HepG2 (cell line): Measurements from ENCODE around the gene PCBP1. TPM values are rescaled to one million over a fixed set of nuclear protein-coding genes. Genes with fewer than 3 reads are reported as not detected.

Experiments
- ATF7-NPFF ChIP-seq: sonication (generic); formaldehyde crosslinking; IDR thresholded peaks from 2 replicates; pipeline ENCODE4 v1.8.1; 2023; ENCODE audit warnings: mild to moderate bottlenecking, low read depth, missing genetic modification reagents, moderate library complexity
- CEBPG ChIP-seq: IDR thresholded peaks from 2 replicates; pipeline ENCODE4 v1.6.1; 2016
- DNMT3B ChIP-seq: conservative IDR thresholded peaks from 2 replicates; pipeline ENCODE4 v1.6.1; 2016; ENCODE audit warnings: missing biosample characterization, control low read depth
- EED ChIP-seq: sonication (generic); formaldehyde crosslinking; IDR thresholded peaks from 2 replicates; pipeline ENCODE4 v1.5.0; 2020; ENCODE audit warnings: mild to moderate bottlenecking, missing genetic modification reagents
- EHMT2 ChIP-seq: fragments of 200-600 bp; sonication (generic); IDR thresholded peaks from 2 replicates; pipeline ENCODE4 v1.7.0; 2017; ENCODE audit warnings: antibody characterized with exemption, low read depth, low read length, borderline replicate concordance
- KAT7 ChIP-seq: IDR thresholded peaks from 2 replicates; pipeline ENCODE4 v1.6.1; 2018; ENCODE audit warnings: borderline replicate concordance, missing compliant biosample characterization
- MAF1 ChIP-seq: sonication (generic); formaldehyde crosslinking; IDR thresholded peaks from 2 replicates; pipeline ENCODE4 v1.5.0; 2020; ENCODE audit warnings: missing genetic modification reagents, borderline replicate concordance
- MAFF ChIP-seq: IDR thresholded peaks from 2 replicates; pipeline ENCODE4 v1.6.1; 2011; ENCODE audit warnings: low read depth, low read length, improper control_type of control experiment
- MTF2 ChIP-seq: sonication (generic); formaldehyde crosslinking; IDR thresholded peaks from 2 replicates; pipeline ENCODE4 v1.5.0; 2020; ENCODE audit warnings: missing genetic modification reagents, borderline replicate concordance
- MYC ChIP-seq: sonication (generic); formaldehyde crosslinking; IDR thresholded peaks from 2 replicates; pipeline ENCODE4 v1.9.0; 2021; ENCODE audit warnings: missing genetic modification reagents, borderline replicate concordance
- NFE2L2 ChIP-seq: fragments of 150-350 bp; IDR thresholded peaks from 2 replicates; pipeline ENCODE4 v1.6.1; 2014; ENCODE audit warnings: low read length
- PREB ChIP-seq: sonication (generic); formaldehyde crosslinking; IDR thresholded peaks from 2 replicates; pipeline ENCODE4 v1.4.0; 2020; ENCODE audit warnings: missing genetic modification reagents
- SALL2 ChIP-seq: sonication (generic); formaldehyde crosslinking; IDR thresholded peaks from 2 replicates; pipeline ENCODE4 v1.8.1; 2023; ENCODE audit warnings: mild to moderate bottlenecking, missing genetic modification reagents, inconsistent platforms
- TFE3 ChIP-seq: IDR thresholded peaks from 2 replicates; pipeline ENCODE4 v1.6.1; 2016
- THRA ChIP-seq: sonication (generic); formaldehyde crosslinking; IDR thresholded peaks from 2 replicates; pipeline ENCODE4 v1.4.0; 2020; ENCODE audit warnings: missing genetic modification reagents, borderline replicate concordance
- ZBTB20 ChIP-seq: sonication (generic); formaldehyde crosslinking; IDR thresholded peaks from 2 replicates; pipeline ENCODE4 v1.8.1; 2023; ENCODE audit warnings: missing genetic modification reagents, low read depth, mild to moderate bottlenecking, borderline replicate concordance
- ZBTB46 ChIP-seq: sonication (generic); formaldehyde crosslinking; IDR thresholded peaks from 2 replicates; pipeline ENCODE4 v1.4.0; 2020; ENCODE audit warnings: mild to moderate bottlenecking, missing genetic modification reagents, borderline replicate concordance
- ZFP37 ChIP-seq: sonication (generic); formaldehyde crosslinking; IDR thresholded peaks from 2 replicates; pipeline ENCODE4 v1.4.0; 2020; ENCODE audit warnings: missing genetic modification reagents, borderline replicate concordance
- ZMAT5 ChIP-seq: sonication (generic); formaldehyde crosslinking; IDR thresholded peaks from 2 replicates; pipeline ENCODE4 v1.5.0; 2020; ENCODE audit warnings: mild to moderate bottlenecking, low read depth, missing genetic modification reagents, borderline replicate concordance
- ZNF34 ChIP-seq: sonication (generic); formaldehyde crosslinking; IDR thresholded peaks from 2 replicates; pipeline ENCODE4 v1.4.0; 2020; ENCODE audit warnings: mild to moderate bottlenecking, missing genetic modification reagents, borderline replicate concordance
- ZNF431 ChIP-seq: sonication (generic); formaldehyde crosslinking; IDR thresholded peaks from 2 replicates; pipeline ENCODE4 v1.9.0; 2022; ENCODE audit warnings: missing genetic modification reagents, low read depth, mild to moderate bottlenecking, borderline replicate concordance
- ZNF44 ChIP-seq: sonication (generic); formaldehyde crosslinking; IDR thresholded peaks from 2 replicates; pipeline ENCODE4 v1.5.1; 2020; ENCODE audit warnings: mild to moderate bottlenecking, missing genetic modification reagents
- ZNF556 ChIP-seq: sonication (generic); formaldehyde crosslinking; IDR thresholded peaks from 2 replicates; pipeline ENCODE4 v1.4.0; 2020; ENCODE audit warnings: mild to moderate bottlenecking, missing genetic modification reagents, borderline replicate concordance
- ZNF891 ChIP-seq: sonication (generic); formaldehyde crosslinking; IDR thresholded peaks from 2 replicates; pipeline ENCODE4 v1.5.0; 2020; ENCODE audit warnings: mild to moderate bottlenecking, missing genetic modification reagents
- polyA plus RNA-seq, 8 experiments: library from polyadenylated mRNA; depleted of rRNA in 3 of 8; stranded (reverse) in 7 of 8; unstranded in 1 of 8; fragments of >200 nt; fragmentation: Illumina TruSeq in 4 of 8; extraction: Trizol in 4 of 8; gene quantifications; 2 replicates each; pipeline versions ENCODE4 v1.2.1 to v1.2.3, GENCODE V29; 2011 to 2016; ENCODE audit warnings: low read depth in 4 of 8, missing spikeins in 1 of 8, mixed read lengths in 1 of 8; ENCODE audit not compliant: insufficient read depth in 1 of 8
- total RNA-seq, 5 experiments: library from RNA; depleted of rRNA; stranded (reverse); fragments of >200 nt; fragmentation: Illumina TruSeq; extraction: Trizol; gene quantifications; 2 replicates each; pipeline ENCODE4 v1.2.3, GENCODE V29; 2016; ENCODE audit warnings: low read depth in 1 of 5

Gene PCBP1
- total and polyA plus RNA-seq, 2 of the 13 experiments (the other 11 are each of a cell fraction or from before 2014, with no cell fraction given) = 32.0 to 137 TPM

GRCh38 chr2:70094978-70095719 lies 7.9 kb downstream of the PCBP1 start (continued):
- TF ChIP-seq TFE3 (no peak; the same call in none of the 2 replicates), ZBTB46 (CRISPR knock-in tag) (no peak), NFE2L2 (no peak), SALL2 (CRISPR knock-in tag) (no peak), THRA (CRISPR knock-in tag) (0 out of 2 replicates have a peak, but pooled peaks have one; percentile 28), ZNF34 (CRISPR knock-in tag) (no peak), ZFP37 (CRISPR knock-in tag) (no peak), ZNF891 (CRISPR knock-in tag) (no peak), ZNF44 (CRISPR knock-in tag) (no peak), ATF7-NPFF (no peak), MYC (CRISPR knock-in tag) (no peak), DNMT3B (peak; percentile 17; the same call in 1 of the 2 replicates), CEBPG (peak; percentile 19; the same call in 1 of the 2 replicates), PREB (no peak), ZNF431 (CRISPR knock-in tag) (no peak), ZMAT5 (CRISPR knock-in tag) (no peak), ZNF556 (no peak), KAT7 (CRISPR knock-in tag) (no peak), MAF1 (CRISPR knock-in tag) (no peak), EED (CRISPR knock-in tag) (no peak), ZBTB20 (CRISPR knock-in tag) (no peak), MTF2 (CRISPR knock-in tag) (0 out of 2 replicates have a peak, but pooled peaks have one; percentile 47), EHMT2 (0 out of 2 replicates have a peak, but pooled peaks have one; percentile 33), MAFF (peak; percentile 28; the same call in 1 of the 2 replicates)
